Fibroblast of mammary gland (primary cell): ENCODE results near the gene CACNA1C.

Experiments
- DNase-seq: peaks from one replicate; pipeline ENCODE4 v3.0.0-alpha.2; 2010; ENCODE audit warnings: low read depth
- H3K4me3 ChIP-seq: 2 replicates; pipeline ENCODE4 v1.5.1; 2011; ENCODE audit warnings: low read depth, mild to moderate bottlenecking, low read length, moderate library complexity; ENCODE audit not compliant: control insufficient read depth
- TF ChIP-seq, protein P1 (sequence below): conservative IDR thresholded peaks from 2 replicates; pipeline ENCODE4 v1.5.1; 2011; ENCODE audit warnings: low read depth, low read length, inconsistent platforms; ENCODE audit not compliant: control insufficient read depth, insufficient read depth

The CACNA1C gene

GRCh38 chr12:2385529-2385928 is 332.7 kb downstream of the CACNA1C start:
- DNase-seq, result no peak
- TF ChIP-seq, protein P1, sequence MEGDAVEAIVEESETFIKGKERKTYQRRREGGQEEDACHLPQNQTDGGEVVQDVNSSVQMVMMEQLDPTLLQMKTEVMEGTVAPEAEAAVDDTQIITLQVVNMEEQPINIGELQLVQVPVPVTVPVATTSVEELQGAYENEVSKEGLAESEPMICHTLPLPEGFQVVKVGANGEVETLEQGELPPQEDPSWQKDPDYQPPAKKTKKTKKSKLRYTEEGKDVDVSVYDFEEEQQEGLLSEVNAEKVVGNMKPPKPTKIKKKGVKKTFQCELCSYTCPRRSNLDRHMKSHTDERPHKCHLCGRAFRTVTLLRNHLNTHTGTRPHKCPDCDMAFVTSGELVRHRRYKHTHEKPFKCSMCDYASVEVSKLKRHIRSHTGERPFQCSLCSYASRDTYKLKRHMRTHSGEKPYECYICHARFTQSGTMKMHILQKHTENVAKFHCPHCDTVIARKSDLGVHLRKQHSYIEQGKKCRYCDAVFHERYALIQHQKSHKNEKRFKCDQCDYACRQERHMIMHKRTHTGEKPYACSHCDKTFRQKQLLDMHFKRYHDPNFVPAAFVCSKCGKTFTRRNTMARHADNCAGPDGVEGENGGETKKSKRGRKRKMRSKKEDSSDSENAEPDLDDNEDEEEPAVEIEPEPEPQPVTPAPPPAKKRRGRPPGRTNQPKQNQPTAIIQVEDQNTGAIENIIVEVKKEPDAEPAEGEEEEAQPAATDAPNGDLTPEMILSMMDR, result no peak
- no peak overlapping the region for H3K4me3 ChIP-seq

- no peak for DNase-seq
- no peak overlapping the region for H3K4me3 ChIP-seq
- TF ChIP-seq, protein P1, result no peak
Observed at GRCh38 chr12:2386566-2386965, 333.8 kb downstream of the CACNA1C start.

DNA sequence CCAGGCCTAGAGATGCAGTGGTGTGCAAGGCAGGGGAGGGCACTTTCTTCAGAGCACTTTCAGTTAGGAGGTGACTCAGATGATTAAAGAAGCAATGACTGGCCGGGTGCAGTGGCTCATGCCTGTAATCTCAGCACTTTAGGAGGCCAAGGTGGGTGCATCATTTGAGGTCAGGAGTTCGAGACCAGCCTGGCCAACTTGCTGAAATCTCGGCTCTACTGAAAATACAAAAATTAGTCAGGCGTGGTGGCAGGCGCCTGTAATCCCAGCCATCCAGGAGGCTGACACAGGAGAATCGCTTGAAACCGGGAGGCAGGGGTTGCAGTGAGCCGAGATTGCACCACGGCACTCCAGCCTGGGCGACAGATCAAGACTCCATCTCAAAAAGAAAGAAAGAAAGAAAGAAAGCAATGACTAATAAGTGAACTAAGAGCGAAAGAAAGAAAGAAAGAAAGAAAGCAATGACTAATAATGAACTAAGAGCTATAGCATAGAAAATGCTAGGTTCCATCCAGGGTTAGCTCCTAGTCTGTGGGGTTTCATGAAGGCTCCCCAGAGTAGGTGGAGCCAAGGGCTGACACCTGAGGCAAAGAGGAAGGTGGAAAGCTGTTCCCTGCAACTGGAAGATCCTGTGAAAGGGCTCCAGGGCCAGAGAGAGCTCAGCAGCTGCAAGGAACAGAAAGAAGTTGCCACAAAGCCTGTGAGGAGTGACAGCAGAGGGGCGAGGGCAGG is 334.5 kb downstream of the CACNA1C start:
- H3K4me3 ChIP-seq, result no peak overlapping the region
- peak; percentile 55 for DNase-seq
- TF ChIP-seq, protein P1, result no peak

GRCh38 chr12:2389079-2389790 is 336.4 kb downstream of the CACNA1C start:
- no peak overlapping the region for H3K4me3 ChIP-seq
- DNase-seq, result peak; percentile 35
- TF ChIP-seq, protein P1, result no peak

- TF ChIP-seq, protein P1, result no peak
Observed at GRCh38 chr12:2390133-2390532, 337.3 kb downstream of the CACNA1C start.

DNA sequence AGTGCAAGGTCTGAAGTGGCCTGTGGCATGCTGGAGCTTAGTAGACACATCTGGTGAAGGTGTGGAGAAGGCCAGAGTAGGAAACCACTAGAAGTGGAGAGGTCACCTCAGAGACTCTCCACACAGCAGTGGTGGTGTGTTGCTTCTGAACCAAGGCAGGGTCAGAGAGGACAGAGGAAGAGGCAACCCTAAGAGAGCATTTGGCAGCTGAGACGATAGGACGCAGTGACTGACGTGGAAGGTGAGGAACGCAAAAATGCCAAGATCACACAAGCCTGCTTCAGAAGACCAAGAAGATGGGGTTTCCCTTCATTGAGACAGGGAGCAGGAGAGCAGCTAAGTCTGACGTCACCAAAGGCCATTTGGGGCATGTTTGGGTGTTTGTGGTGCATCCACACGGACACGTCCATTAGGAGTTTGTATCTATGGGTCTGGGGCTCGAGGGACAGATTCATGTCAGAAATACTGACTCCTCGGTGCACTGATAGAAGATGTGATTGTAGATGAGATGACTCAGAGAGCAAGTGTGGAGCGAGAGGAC is 338.1 kb downstream of the CACNA1C start:
- H3K4me3 ChIP-seq, result no peak overlapping the region
- TF ChIP-seq, protein P1, result no peak
- DNase-seq, result no peak

More at GRCh38 chr12:2390133-2390532, 337.3 kb downstream of the CACNA1C start:
- no peak overlapping the region for H3K4me3 ChIP-seq
- no peak for DNase-seq
